GM18511 (cell line): Measurements from ENCODE around the gene C5AR1.
"Not testable (repeated sequence)": the region's sequence is repeated elsewhere in the genome, so short reads cannot be mapped to it uniquely, and the experiment has no call there.

Experiments used
- ATAC-seq: cut with Tn5 transposase; IDR thresholded peaks from one replicate; pipeline ENCODE4 v1.9.1; 2021; ENCODE audit warnings: mild to moderate bottlenecking, moderate library complexity; ENCODE audit not compliant: unreplicated experiment

The C5AR1 gene

GRCh38 chr19:47283405-47284059 lies 26.1 kb upstream of the C5AR1 start:
- ATAC-seq: no peak

- ATAC-seq: no peak
These were observed 25.2 kb upstream of the C5AR1 start for GRCh38 chr19:47284324-47284899.

GRCh38 chr19:47296036-47296435 lies 13.6 kb upstream of the C5AR1 start:
- ATAC-seq: no peak

- ATAC-seq: not testable (repeated sequence)
These were observed 8.8 kb upstream of the C5AR1 start for GRCh38 chr19:47300867-47301266.

- ATAC-seq: no peak
These were observed 7.4 kb upstream of the C5AR1 start for GRCh38 chr19:47302249-47302648.

- no peak for ATAC-seq
These were observed 5.7 kb upstream of the C5AR1 start for GRCh38 chr19:47303966-47304365.

- ATAC-seq: no peak
These were observed 4.3 kb upstream of the C5AR1 start for GRCh38 chr19:47305309-47305751.

GRCh38 chr19:47306303-47306702 lies 3.4 kb upstream of the C5AR1 start:
- ATAC-seq: no peak

GRCh38 chr19:47309038-47309437 lies 623 bp upstream of the C5AR1 start:
- no peak for ATAC-seq

GRCh38 chr19:47310323-47310722 lies 662 bp downstream of the C5AR1 start:
- ATAC-seq: no peak

GRCh38 chr19:47310819-47311218 lies 1.2 kb downstream of the C5AR1 start:
- no peak for ATAC-seq

GRCh38 chr19:47312366-47313006 lies 2.8 kb downstream of the C5AR1 start:
- no peak for ATAC-seq

- ATAC-seq: no peak
These were observed 4.2 kb downstream of the C5AR1 start for GRCh38 chr19:47313754-47314295.

- ATAC-seq: no peak
These were observed 5.6 kb downstream of the C5AR1 start for GRCh38 chr19:47315125-47315821.

- ATAC-seq: no peak
These were observed 6.9 kb downstream of the C5AR1 start for GRCh38 chr19:47316513-47316912.

GRCh38 chr19:47319923-47320871 lies 10.5 kb downstream of the C5AR1 start:
- no peak for ATAC-seq

GRCh38 chr19:47321630-47322029 lies 12.0 kb downstream of the C5AR1 start:
- no peak for ATAC-seq

GRCh38 chr19:47322058-47322457 lies 12.4 kb downstream of the C5AR1 start:
- no peak for ATAC-seq

GRCh38 chr19:47323409-47323808 lies 13.7 kb downstream of the C5AR1 start:
- no peak for ATAC-seq

GRCh38 chr19:47323872-47324271 lies 14.2 kb downstream of the C5AR1 start:
- no peak for ATAC-seq
